Measurements from ENCODE around the gene CHRND. TPM values are rescaled to one million over a fixed set of nuclear protein-coding genes. Genes with fewer than 3 reads are reported as not detected.

Gene CHRND
- total and polyA plus RNA-seq, 2 of the 8 experiments (the other 6 are each of a cell fraction or from before 2014, with no cell fraction given): 0.24 TPM; not detected in 1

DNA sequence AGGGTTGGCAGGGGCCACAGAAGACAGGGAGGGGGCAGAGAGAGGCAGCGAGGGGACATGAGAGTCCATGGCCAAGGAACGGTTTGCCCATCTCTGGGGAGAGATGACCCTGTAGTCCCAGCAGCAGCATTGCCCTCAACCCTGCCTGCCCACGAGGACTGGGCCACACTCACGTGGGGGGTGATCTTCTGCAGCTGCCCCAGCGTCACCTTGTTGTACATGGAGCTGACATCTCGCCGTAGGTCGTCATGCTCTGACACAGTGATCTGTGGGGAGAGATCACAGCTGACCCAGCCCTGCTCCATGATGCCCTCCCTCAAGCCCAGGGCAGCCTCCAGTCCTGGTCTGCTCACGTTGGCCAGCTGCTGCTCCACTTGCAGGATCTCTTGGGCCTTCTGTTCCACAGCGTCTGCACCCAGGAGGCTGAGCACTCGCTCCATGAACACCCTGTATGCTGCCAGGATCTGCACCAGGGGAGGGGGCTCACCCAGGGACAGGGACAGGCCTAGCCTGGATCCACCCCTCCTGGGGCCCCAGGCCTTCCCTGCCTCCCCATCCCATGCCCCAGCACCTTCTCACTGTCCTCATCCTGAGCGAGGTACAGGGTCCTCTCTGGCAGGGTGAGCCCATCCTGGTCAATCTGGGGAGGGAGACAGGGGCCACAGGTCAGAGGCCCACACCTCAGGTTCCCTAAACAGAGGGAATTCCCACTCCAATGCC, 41.2 kb upstream of the CHRND start:
- Histone ChIP-seq H2BK120ac (replicated peaks; ENCODE audit: low read depth, low read length) (no peak overlapping the region), H3K23ac (ENCODE audit: insufficient read length) (no peak overlapping the region), H2BK15ac (ENCODE audit: low read length) (no peak overlapping the region), H3K4me3 (ENCODE audit: extremely low read depth in 1 of 4, insufficient read depth in 2 of 4, low read depth in 3 of 4, low read length in 4 of 4) (peak overlapping the region in 3 of 4 experiments; percentile 31 to 62 (median 43); a peak in 4 of 8 replicates), H3K14ac (ENCODE audit: insufficient read length) (no peak overlapping the region), H3K79me2 (ENCODE audit: control insufficient read depth in 1 of 2, insufficient read depth in 2 of 2, low read length in 2 of 2) (no peaks in the 10 kb centered on the region), H3K18ac (ENCODE audit: extremely low read depth, low read length) (no peak overlapping the region), H3K9ac (replicated peaks in 1 of 4; ENCODE audit: extremely low read depth in 1 of 4, low read depth in 3 of 4, low read length in 3 of 4) (no peak overlapping the region), H3K27ac (ENCODE audit: low read depth, low read length) (no peak overlapping the region), H2BK12ac (ENCODE audit: low read depth, low read length) (no peak overlapping the region), H2AFZ (ENCODE audit: low read length) (no peak overlapping the region), H2BK20ac (ENCODE audit: low read length) (0 out of 2 replicates have a peak overlapping the region, but pooled peaks have one; percentile 27), H4K91ac (replicated peaks; ENCODE audit: insufficient read length, low read length) (no peak overlapping the region), H3K36me3 (ENCODE audit: control insufficient read depth in 2 of 4, insufficient read depth in 4 of 4, low read length in 3 of 4) (peaks cover 0 to 11% (median 0%) of the 10 kb centered on the region in 4 experiments; a peak in 1 of 8 replicates), H3K9me3 (ENCODE audit: insufficient read depth in 2 of 2, low read depth in 1 of 2, low read length in 1 of 2) (no peaks in the 10 kb centered on the region; a peak in 1 of 4 replicates), H4K20me1 (replicated peaks in 1 of 2; ENCODE audit: control insufficient read depth in 1 of 2, insufficient read depth in 2 of 2, low read length in 2 of 2) (peaks cover 4 to 13% of the 10 kb centered on the region in 2 experiments), H3K23me2 (ENCODE audit: low read depth, low read length) (peaks cover 12% of the 10 kb centered on the region; the same call in 1 of the 2 replicates), H3K79me1 (ENCODE audit: low read depth, low read length) (no peaks in the 10 kb centered on the region), H3K56ac (replicated peaks; ENCODE audit: insufficient read length, low read depth, low read length) (no peak overlapping the region), H2AK5ac (ENCODE audit: low read depth, low read length) (no peak overlapping the region), H3K27me3 (replicated peaks in 1 of 4; ENCODE audit: control insufficient read depth in 3 of 4, extremely low read depth in 1 of 4, insufficient read depth in 3 of 4, low read length in 3 of 4) (peaks cover 35 to 57% (median 48%) of the 10 kb centered on the region in 4 experiments), H4K5ac (ENCODE audit: insufficient read length, low read depth, low read length) (no peak overlapping the region), H3K4me2 (ENCODE audit: insufficient read depth in 1 of 2, low read depth in 2 of 2, low read length in 2 of 2) (peak overlapping the region; percentile 56 to 79; a peak in 2 of 4 replicates), H3K4me1 (replicated peaks in 1 of 4; ENCODE audit: control insufficient read depth in 3 of 4, insufficient read depth in 4 of 4, low read length in 3 of 4) (peaks cover 0 to 34% (median 20%) of the 10 kb centered on the region in 4 experiments; a peak in 6 of 7 replicates), H3K4ac (replicated peaks; ENCODE audit: insufficient read length, low read depth, low read length) (no peak overlapping the region), H4K8ac (ENCODE audit: extremely low read depth, insufficient read depth, low read length) (no peak overlapping the region; the same call in 1 of the 2 replicates), H2BK5ac (ENCODE audit: low read depth, low read length) (no peak overlapping the region)
- 86% methylated on average over 12 of the region's 12 CpGs; no CpG with 5 or more reads in 1 of the 2 experiments for WGBS, 2 experiments (ENCODE audit: extremely low coverage in 1 of 2, insufficient coverage in 1 of 2, insufficient read length in 1 of 2, insufficient replicate concordance in 2 of 2, low coverage in 1 of 2, low lambda C conversion rate in 2 of 2, missing lambda C conversion rate in 1 of 2)
- TF ChIP-seq NANOG (IDR thresholded peaks at IDR 0.05; ENCODE audit: insufficient read depth, low read depth, low read length, poor library complexity, severe bottlenecking) (no peak), EP300 (IDR thresholded peaks at IDR 0.05; ENCODE audit: borderline replicate concordance in 1 of 2, low read depth in 2 of 2, low read length in 2 of 2) (no peak), CTBP2 (IDR thresholded peaks at IDR 0.05; ENCODE audit: borderline replicate concordance, insufficient read depth, insufficient read length, low read length) (no peak), GABPA (IDR thresholded peaks at IDR 0.05; ENCODE audit: borderline replicate concordance, insufficient read depth, low read length) (no peak), BCL11A (IDR thresholded peaks at IDR 0.05; ENCODE audit: low read depth in 2 of 2, low read length in 2 of 2) (no peak), ASH2L (IDR thresholded peaks at IDR 0.05; ENCODE audit: low read length) (no peak), ATF3 (IDR thresholded peaks at IDR 0.05; ENCODE audit: insufficient read depth, low read depth, low read length) (no peak)
- TF ChIP-seq, protein P1, sequence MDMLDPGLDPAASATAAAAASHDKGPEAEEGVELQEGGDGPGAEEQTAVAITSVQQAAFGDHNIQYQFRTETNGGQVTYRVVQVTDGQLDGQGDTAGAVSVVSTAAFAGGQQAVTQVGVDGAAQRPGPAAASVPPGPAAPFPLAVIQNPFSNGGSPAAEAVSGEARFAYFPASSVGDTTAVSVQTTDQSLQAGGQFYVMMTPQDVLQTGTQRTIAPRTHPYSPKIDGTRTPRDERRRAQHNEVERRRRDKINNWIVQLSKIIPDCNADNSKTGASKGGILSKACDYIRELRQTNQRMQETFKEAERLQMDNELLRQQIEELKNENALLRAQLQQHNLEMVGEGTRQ (IDR thresholded peaks at IDR 0.05; ENCODE audit: low read length): no peak
- DNase-seq (ENCODE audit: low read depth in 1 of 2, low spot score in 2 of 2) (no peak), FAIRE-seq (no peak)
- CTCF ChIA-PET (ENCODE audit: partially characterized antibody): interaction anchor here (0.8 to 4.5 kb wide), 12 partner anchors 8 to 585 kb away, joined by 3 to 17 read pairs (median 3); partner anchors contain the start of gene PRSS56
- POLR2A ChIA-PET (ENCODE audit: partially characterized antibody): no interaction called here
